Kidney epithelial cell (primary cell): ENCODE measurements around the gene THADA. TPM values are rescaled to one million over a fixed set of nuclear protein-coding genes. Genes with fewer than 3 reads are reported as not detected.

Source experiments
- DNase-seq: peaks from one replicate; pipeline ENCODE4 v3.0.0-alpha.2; 2010; ENCODE audit warnings: low read depth
- H3K27me3 ChIP-seq: 2 replicates; pipeline ENCODE4 v1.6.0; 2011; ENCODE audit warnings: low read length; ENCODE audit not compliant: control insufficient read depth, insufficient read depth
- H3K36me3 ChIP-seq: 2 replicates; pipeline ENCODE4 v1.5.1; 2011; ENCODE audit warnings: low read length; ENCODE audit not compliant: control insufficient read depth, insufficient read depth
- H3K4me3 ChIP-seq: 2 replicates; pipeline ENCODE4 v1.5.1; 2011; ENCODE audit warnings: low read depth, mild to moderate bottlenecking, control low read depth, low read length
- CTCF ChIP-seq: IDR thresholded peaks from 2 replicates; pipeline ENCODE4 v1.5.1; 2011; ENCODE audit warnings: mild to moderate bottlenecking, moderate library complexity, low read length, control low read depth, inconsistent platforms; ENCODE audit not compliant: insufficient read depth, poor library complexity, severe bottlenecking
- total RNA-seq: library from RNA; depleted of rRNA; stranded (reverse); fragments of >200 nt; gene quantifications from 2 replicates; pipeline ENCODE4 v1.2.3, GENCODE V29; 2015

THADA gene
- total RNA-seq, 1 donor from 2014 or later = 21.5 TPM

- DNase-seq = peak; percentile 53
- TF ChIP-seq CTCF = peak; percentile 33
- H3K4me3 ChIP-seq = no peak overlapping the region
- no peaks in the 10 kb centered on the region for H3K27me3 ChIP-seq
- no peaks in the 10 kb centered on the region for H3K36me3 ChIP-seq
Observed at GRCh38 chr2:43484323-43484930, 111.4 kb downstream of the THADA start.

GRCh38 chr2:43482961-43483360, 112.9 kb downstream of the THADA start:
- peak; percentile 72 for DNase-seq
- Histone ChIP-seq H3K36me3 (no peaks in the 10 kb centered on the region), H3K27me3 (no peaks in the 10 kb centered on the region), H3K4me3 (no peak overlapping the region)
- TF ChIP-seq CTCF = no peak

- Histone ChIP-seq H3K36me3 (no peaks in the 10 kb centered on the region), H3K4me3 (no peak overlapping the region), H3K27me3 (no peaks in the 10 kb centered on the region)
- no peak for TF ChIP-seq CTCF
- no peak for DNase-seq
Observed at GRCh38 chr2:43481927-43482542, 113.8 kb downstream of the THADA start.

GRCh38 chr2:43480874-43481273, 115.0 kb downstream of the THADA start:
- Histone ChIP-seq H3K36me3 (no peaks in the 10 kb centered on the region), H3K27me3 (no peaks in the 10 kb centered on the region), H3K4me3 (no peak overlapping the region)
- no peak for DNase-seq
- no peak for TF ChIP-seq CTCF

GRCh38 chr2:43478412-43479086, 117.3 kb downstream of the THADA start:
- H3K27me3 ChIP-seq = no peaks in the 10 kb centered on the region
- no peaks in the 10 kb centered on the region for H3K36me3 ChIP-seq
- DNase-seq = no peak
- H3K4me3 ChIP-seq = no peak overlapping the region
- no peak for TF ChIP-seq CTCF

- Histone ChIP-seq H3K36me3 (no peaks in the 10 kb centered on the region), H3K27me3 (no peaks in the 10 kb centered on the region), H3K4me3 (no peak overlapping the region)
- TF ChIP-seq CTCF = no peak
- no peak for DNase-seq
Observed at GRCh38 chr2:43475922-43476321, 119.9 kb downstream of the THADA start.
